SJCRH30 (cell line): ENCODE measurements around the gene RNU1-4. TPM values are rescaled to one million over a fixed set of nuclear protein-coding genes. Genes with fewer than 3 reads are reported as not detected.
"Not testable (repeated sequence)": the region's sequence is repeated elsewhere in the genome, so short reads cannot be mapped to it uniquely, and the experiment has no call there.

Experiments
- DNase-seq, 2 experiments: peaks; one replicate each; pipeline ENCODE4 v3.0.0-alpha.2; 2015 to 2020
- H3K27ac ChIP-seq: fragments of 250-450 bp; sonication (Bioruptor Pico); 2 replicates; pipeline ENCODE4 v1.5.1; 2020; ENCODE audit warnings: mild to moderate bottlenecking, moderate library complexity
- H3K27me3 ChIP-seq: fragments of 250-450 bp; sonication (Bioruptor Pico); 2 replicates; pipeline ENCODE4 v1.5.1; 2020; ENCODE audit warnings: mild to moderate bottlenecking, moderate library complexity
- H3K36me3 ChIP-seq: fragments of 250-450 bp; sonication (Bioruptor Pico); 2 replicates; pipeline ENCODE4 v1.5.1; 2020; ENCODE audit warnings: mild to moderate bottlenecking, moderate library complexity
- H3K4me1 ChIP-seq: fragments of 250-450 bp; sonication (Bioruptor Pico); 2 replicates; pipeline ENCODE4 v1.5.1; 2020; ENCODE audit warnings: mild to moderate bottlenecking, moderate library complexity
- H3K4me3 ChIP-seq: fragments of 250-450 bp; sonication (Bioruptor Pico); 2 replicates; pipeline ENCODE4 v1.5.1; 2020; ENCODE audit warnings: mild to moderate bottlenecking, moderate library complexity
- H3K9me3 ChIP-seq: fragments of 250-450 bp; sonication (Bioruptor Pico); replicated peaks from 2 replicates; pipeline ENCODE4 v1.5.1; 2020; ENCODE audit warnings: mild to moderate bottlenecking, moderate library complexity
- total RNA-seq: library from RNA; depleted of rRNA; stranded (reverse); fragments of >200 nt; shearing (Covaris generic); gene quantifications from 2 replicates; pipeline ENCODE4 v1.2.3, GENCODE V29; 2014

The RNU1-4 gene
- total RNA-seq, 1 experiment from 2014 or later = under 0.01 TPM

DNA sequence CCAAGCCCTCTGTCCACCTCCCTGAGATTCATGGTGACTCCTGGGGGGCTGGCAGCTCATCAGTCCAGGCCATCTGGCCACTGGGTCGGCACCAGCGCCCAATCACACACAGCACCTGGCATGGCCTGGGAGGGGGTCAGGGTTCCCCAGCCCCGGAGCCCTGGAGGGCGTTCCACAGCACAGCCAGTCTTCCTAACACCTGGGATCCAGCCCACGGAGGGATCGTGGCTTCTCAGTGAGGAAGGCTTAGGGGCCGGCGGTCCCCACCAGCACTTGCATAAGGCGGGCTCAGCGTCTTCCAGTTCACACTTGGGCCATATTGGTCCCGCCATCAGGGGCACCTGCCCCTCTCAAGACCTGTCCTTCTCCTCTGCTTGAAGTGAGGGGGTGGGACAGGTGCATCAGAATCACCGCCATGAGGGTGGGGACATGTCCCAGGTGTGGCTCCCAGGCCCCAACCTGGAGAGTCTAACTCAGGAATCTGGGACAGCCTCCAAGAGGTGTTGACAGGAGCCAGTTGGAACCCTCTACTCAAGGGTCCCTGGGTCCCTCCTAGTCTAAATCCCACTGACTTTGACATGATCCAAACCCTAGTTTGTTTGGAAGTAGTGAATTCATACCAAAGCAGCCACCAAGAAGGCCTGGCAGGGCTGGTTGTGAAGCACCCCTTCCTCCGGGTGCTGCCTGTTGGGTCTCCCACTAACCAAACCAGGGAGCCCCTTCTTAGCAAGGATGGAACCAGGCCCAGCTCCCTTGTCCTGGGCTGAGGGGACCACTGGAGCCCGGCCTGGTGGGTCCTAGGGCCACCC lies 22.0 kb upstream of the RNU1-4 start:
- not testable (repeated sequence) for H3K27ac ChIP-seq, H3K4me3 ChIP-seq, H3K36me3 ChIP-seq, H3K9me3 ChIP-seq, H3K27me3 ChIP-seq, DNase-seq
- peaks cover 12% of the 10 kb centered on the region for H3K4me1 ChIP-seq

DNA sequence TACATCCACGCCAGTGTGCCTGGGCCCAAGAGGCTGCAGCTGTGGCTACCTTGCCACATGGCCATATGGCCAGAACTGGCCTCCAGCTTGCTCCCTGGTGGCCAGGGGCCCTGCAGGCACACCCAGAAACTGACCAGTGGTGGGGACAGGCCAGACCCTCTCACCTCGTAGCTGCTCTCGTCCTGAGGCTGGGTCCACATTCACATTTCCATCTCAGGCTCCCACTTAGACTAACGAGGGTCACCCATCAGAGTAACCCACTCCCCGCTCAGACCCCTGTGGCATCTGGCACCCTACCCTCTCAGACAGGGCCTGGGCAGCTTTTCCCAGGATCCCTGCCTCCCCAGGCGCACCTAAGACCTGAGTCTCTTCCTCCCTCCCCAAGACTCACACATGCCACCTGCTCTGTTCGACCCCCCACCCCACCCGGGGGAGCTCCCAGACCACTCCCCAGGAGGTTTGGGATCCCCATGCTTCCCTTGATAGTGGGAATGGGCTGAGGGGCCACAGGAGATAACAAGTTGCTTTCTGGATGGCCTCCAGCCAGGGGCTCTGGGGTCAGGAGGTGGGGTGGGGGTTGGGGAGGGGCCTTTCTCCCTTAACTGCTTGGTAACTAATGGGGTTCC lies 21.3 kb upstream of the RNU1-4 start:
- no peak for DNase-seq
- no peak overlapping the region for H3K4me3 ChIP-seq

DNA sequence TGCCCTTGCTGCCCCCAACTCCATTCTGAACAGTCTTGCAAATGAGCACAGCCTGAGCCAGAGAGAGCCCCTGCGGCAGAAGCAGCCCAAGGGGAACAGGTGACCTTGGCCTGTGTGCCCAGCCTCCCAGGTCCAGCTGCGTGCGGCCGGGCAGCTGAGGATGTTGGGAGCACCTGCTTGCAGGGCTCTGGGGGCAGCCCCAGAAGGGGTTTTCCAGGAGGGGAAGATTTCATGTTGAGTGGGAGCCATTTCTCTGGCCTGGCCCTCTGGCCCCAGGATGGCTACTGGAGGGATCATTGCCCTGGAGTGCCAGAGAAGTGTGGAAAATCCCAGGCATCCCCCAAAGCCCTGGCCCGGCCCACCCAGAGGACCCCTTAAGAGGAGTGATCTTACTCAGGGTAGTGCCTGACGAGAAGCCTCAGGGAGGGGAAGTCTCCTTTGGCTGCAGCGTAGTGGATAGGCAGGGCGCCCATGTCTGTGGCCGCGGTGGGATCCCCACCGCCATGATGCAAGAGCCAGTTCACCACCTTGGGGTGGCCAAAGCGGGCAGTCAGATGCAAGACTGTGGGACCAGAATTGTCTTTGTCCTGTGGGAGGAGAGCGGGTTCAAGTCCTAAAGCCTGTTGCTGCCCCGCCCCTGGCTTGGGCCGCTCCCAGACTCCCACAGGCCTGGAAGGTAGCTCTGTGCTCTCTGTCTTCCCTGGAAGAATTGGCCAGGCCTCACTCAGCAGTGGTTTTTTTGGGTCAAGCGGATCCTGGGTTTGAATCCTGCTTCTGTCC lies 20.6 kb upstream of the RNU1-4 start:
- Histone ChIP-seq H3K27me3 (peaks cover 11% of the 10 kb centered on the region), H3K27ac (no peak overlapping the region), H3K9me3 (no peaks in the 10 kb centered on the region), H3K36me3 (no peaks in the 10 kb centered on the region), H3K4me3 (no peak overlapping the region), H3K4me1 (peaks cover 12% of the 10 kb centered on the region)
- DNase-seq = no peak

More for the DNA sequence above, 21.3 kb upstream of the RNU1-4 start:
- Histone ChIP-seq H3K36me3 (no peaks in the 10 kb centered on the region), H3K9me3 (no peaks in the 10 kb centered on the region), H3K4me1 (peaks cover 12% of the 10 kb centered on the region), H3K27me3 (peaks cover 7% of the 10 kb centered on the region; the same call in 1 of the 2 replicates), H3K27ac (no peak overlapping the region)

DNA sequence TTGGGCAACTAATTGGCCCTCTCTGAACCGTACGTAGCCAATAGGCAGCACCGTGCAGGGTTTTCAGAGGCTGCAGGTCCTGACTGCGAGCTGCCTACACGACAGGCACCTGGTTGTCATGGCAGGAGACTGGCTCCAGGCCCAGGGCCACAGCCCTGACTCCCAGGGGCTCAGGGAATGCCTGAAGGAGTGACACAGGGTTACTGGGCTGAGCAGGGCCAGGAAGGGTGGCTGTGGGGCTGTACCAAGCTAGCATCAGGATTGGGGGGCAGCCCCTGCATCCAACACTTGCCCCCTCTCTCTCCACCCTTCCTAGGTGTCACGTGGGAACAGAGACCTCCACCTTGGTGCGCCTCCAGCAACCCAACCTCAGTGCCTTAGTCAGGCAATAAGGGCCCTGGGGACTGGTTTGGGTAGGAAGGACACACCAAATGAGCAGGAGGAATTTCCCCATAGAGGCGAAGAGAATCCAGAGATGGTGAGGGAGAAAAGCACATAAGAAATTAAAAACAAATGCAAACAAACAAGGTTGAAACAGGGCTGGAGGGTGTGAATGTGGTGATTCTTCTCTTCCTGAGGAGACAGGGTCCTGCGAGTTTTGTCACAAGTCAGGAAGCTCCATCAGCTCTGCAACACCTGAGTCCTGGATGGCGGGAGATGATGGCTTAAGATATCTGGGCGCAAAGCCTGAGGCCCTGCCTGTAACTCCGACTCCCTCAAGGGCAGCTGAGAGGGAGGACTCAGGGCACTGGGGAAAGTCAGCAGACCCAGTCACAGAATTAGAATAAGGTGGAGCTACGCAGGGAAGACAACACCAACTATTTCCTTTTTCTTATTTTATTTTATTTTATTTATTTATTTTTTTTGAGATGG lies 19.7 kb upstream of the RNU1-4 start:
- Histone ChIP-seq H3K4me1 (peaks cover 11% of the 10 kb centered on the region), H3K9me3 (peaks cover 4% of the 10 kb centered on the region), H3K27me3 (peaks cover 11% of the 10 kb centered on the region), H3K36me3 (no peaks in the 10 kb centered on the region), H3K4me3 (no peak overlapping the region), H3K27ac (no peak overlapping the region)
- no peak for DNase-seq

DNA sequence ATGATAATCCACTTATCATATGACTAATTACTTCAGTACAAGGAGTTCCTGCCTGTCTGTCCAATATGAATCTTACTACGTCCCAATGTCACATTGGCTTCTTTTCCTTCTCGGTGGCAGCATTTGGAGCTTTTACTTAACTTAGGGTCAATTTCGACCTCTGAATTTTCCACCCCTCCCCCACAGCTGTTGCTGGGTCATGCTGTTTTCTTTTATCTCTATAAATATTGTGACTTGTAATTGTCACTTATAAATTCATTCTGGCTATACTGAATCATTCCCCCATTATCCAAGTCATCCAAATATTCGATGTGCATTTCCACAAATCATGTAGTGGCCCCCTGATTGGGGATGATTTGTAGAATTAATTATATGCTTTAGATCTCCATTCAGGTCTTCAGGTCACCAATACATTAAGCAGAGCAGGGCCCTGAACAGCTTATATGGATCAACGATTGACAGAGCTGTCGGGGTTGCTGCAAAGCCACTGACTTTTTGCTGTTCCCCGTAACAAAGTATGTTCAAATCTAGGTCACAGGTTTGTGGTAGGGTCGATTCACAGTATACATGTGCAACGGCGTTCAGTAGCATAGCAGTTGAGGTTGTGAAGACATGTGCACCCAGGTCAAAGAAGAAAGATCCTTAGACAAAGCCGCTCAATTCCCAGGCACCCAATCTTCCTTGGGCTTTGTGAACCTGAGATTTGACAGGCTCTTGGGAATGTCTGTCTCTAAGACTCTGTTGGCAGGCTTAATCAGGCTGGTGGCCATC lies 18.3 kb upstream of the RNU1-4 start:
- Histone ChIP-seq H3K27me3 (peaks cover 11% of the 10 kb centered on the region), H3K4me1 (peaks cover 2% of the 10 kb centered on the region), H3K4me3 (no peak overlapping the region), H3K36me3 (no peaks in the 10 kb centered on the region), H3K27ac (no peak overlapping the region), H3K9me3 (peaks cover 7% of the 10 kb centered on the region)
- no peak for DNase-seq

DNA sequence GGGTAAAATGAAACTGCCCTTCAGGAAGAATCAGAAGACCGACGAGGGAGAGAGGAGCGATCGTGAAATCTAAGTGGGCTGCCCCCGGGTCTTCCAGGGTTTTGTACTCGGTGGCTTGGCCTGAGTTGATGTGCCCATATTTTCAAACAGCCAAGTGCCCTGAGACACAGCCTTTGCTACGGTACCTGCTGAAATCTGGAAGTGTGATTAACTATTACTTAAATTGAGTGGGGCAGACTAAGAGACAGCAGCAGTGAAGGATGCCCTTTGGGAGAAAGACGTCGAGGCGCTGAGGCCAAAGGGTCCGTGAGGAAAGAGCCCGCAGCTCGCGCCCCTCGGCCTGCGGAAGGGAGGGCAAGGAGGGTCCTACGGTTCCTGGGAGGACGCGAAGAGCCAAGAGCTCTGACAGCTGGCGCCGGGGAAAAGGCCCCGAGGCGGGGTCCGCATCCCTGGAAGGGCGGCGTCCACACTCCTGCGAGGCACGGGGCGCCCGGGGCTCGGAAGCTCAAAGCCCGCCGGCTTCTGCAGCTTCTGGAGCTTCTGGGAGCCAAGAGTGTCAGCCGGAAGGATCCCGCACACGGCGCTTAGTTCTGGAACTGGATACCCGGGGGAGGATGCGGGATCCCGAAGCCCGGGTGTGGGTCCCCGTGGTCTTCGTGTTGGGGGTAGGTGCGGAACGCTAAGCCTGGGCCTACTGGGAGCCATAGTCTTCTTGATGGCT lies 15.4 kb upstream of the RNU1-4 start:
- Histone ChIP-seq H3K36me3 (no peaks in the 10 kb centered on the region), H3K27ac (no peak overlapping the region), H3K4me1 (peaks cover 2% of the 10 kb centered on the region; the same call in 1 of the 2 replicates), H3K4me3 (no peak overlapping the region), H3K27me3 (peaks cover 16% of the 10 kb centered on the region), H3K9me3 (peaks cover 10% of the 10 kb centered on the region)
- DNase-seq = peak in 1 of 2 experiments; percentile 11

DNA sequence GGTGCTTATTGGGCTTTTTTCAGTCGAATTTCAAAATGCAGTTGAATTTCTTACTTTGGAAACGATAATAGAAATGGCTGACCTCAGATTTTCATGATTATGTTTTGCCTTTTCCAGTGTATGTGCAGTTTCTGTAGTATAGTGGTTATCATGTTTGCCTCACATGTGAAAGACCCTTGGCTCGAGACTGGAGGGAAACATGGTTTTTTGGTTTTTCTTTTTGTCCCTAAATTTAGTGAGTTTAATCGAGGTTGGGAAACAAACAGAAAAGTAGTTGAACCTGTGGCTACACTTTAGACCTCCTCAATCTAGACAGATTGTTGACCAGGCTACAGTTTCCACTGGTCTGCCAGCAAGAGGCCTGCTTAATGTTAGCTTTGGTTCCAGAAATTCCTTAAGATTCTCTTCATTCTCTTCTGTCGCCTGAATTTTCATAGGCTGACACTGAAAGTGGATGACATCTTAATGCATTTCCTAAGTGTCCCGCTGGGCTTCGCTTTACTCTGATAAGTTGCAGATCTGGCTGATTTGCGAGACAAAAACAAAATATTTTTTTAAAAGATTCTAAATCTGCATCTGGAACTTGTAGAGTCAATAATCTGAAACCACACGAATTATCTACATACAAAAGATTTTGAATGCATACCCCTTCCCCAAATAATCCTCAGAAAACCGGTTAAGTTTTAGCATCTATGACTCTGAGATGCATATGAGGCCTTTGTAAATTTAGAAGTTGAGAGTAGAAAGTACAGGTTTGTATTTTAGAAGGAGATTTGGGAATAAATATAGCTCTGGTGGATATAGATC lies 14.7 kb upstream of the RNU1-4 start:
- H3K27ac ChIP-seq, H3K9me3 ChIP-seq, H3K4me3 ChIP-seq, DNase-seq, H3K4me1 ChIP-seq, H3K36me3 ChIP-seq: not testable (repeated sequence)
- H3K27me3 ChIP-seq = peaks cover 16% of the 10 kb centered on the region

DNA sequence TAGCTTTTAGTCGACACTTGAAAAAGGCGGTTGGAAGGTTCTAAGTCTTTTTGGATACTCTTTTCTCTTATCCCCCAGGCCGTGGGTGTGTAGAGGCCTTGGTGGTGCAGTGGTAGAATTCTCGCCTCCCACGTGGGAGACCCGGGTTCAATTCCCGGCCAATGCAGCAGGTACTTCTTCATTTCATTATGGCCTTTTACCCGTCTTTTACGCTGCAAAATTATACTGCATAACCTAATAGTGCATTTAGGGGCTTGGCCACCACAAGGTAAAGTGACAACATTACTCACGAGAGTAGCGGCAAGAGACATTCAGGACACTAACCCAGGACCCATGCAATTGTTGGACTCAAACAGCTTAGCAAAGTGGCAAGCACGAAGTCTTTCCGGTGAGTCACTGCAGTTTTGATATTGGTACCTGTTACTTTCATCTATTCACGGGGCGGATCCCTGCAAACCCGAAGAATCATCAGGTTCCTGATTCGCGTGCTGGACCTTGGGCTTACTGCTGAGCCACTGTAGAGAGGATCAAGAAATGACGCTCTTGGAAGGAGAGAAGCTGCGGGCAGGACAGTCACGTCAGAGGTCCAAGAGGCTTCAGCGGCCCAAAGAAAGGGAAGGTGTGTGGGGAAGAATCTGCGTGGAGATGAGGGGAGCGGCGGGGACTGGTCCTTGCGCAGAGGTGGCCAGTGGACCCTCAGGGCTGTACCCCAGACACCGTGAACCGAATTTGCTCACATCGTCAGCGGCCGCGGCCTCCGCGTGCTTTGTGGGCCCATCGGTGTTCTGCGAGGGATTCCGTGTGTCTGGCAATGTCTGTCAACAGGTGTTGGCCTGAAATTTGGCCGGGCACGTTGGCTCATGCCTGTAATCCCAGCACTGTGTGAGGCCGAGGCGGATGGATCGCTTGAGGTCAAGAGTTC lies 12.9 kb upstream of the RNU1-4 start:
- H3K4me1 ChIP-seq = peaks cover 2% of the 10 kb centered on the region; the same call in 1 of the 2 replicates
- H3K9me3 ChIP-seq = peaks cover 10% of the 10 kb centered on the region
- no peak overlapping the region for H3K27ac ChIP-seq
- DNase-seq = peak; percentile 51 to 60
- H3K36me3 ChIP-seq = no peaks in the 10 kb centered on the region
- H3K4me3 ChIP-seq = no peak overlapping the region
- H3K27me3 ChIP-seq = peaks cover 12% of the 10 kb centered on the region

DNA sequence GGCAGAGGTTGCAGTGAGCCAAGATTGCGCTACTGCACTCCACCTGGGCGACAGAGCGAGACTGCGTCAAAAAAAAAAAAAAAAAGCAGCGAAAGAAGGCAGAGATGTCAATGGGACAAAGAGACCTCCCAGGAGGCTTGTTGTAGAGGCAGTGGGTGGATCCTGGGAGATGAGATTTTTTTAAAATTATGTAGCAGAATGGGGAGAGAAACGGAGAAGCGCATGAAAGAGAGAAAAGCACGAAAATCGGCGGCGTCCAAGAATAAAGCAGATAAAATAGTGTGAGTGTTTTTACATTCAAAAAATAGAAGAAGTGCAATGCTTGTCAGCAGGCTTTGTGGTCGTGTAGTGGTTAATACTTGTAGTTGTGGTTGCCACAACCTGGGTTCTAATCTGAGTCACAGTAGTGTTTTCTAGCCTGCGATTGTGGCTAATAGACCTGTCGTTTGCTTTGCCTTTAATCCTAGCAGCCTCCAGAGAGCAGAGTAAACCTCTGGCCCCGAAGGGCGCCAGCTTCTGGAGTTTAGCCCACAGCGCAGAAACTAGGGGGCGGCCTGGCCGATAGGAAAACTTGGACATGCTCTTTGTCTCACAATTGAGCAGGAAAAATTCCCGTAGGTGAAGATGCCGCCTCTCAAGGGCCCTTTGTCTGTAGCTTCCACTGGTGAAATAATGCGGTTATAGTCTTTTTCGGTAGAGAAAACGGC lies 11.9 kb upstream of the RNU1-4 start:
- H3K4me1 ChIP-seq, DNase-seq, H3K4me3 ChIP-seq, H3K36me3 ChIP-seq, H3K27ac ChIP-seq, H3K9me3 ChIP-seq: not testable (repeated sequence)
- H3K27me3 ChIP-seq = peaks cover 12% of the 10 kb centered on the region

DNA sequence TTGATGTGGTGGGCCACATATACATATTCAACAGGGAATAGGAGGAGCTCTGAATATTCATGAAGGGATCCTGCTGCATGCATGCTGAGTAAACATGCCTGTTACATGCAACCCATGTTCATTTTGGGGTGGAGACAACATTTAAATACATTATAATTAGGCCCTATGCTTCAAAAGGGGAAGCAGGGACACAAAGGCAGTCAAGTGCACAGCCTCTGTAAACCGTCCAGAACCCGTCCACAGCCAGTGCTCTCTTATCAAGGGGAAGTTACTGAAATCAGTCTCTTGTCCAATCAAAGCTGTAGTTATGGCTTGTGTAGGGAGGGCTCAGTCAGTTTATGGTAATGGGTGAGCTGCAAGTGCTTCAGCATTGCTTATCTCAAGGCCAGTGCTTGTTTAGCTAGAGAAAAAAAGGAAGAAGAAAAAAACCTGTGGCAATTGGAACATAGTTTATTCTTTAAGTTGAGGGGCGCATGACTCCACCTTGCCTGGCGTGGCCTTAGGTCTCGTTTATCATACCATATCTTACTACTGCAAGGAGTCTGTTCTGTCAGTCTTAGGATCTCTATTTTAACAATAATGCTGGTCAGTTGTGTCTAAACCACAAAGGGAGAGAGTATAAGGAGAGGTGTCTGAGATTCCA lies 7.9 kb upstream of the RNU1-4 start:
- not testable (repeated sequence) for DNase-seq, H3K4me1 ChIP-seq, H3K27me3 ChIP-seq, H3K9me3 ChIP-seq, H3K4me3 ChIP-seq, H3K36me3 ChIP-seq, H3K27ac ChIP-seq

DNA sequence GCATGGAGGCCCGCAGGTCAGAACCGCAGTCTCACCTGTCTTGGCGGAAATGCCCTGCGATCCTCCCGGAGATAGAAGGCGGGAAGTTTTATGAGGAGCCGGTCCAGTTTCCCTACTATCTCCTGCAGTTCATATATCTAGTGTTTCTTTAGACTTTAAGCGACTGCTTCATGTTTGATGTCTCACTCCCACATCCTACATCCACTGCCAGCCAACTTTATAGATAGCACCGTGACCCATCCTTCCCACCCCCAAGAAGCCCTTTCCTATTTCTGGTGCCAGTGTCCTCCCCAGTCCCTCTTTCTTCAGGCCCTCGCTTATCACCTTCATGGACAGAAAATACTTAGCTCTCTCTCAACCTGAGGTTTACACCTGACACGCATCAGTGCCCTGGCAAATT lies 914 bp downstream of the RNU1-4 start:
- H3K27me3 ChIP-seq, H3K4me1 ChIP-seq, H3K27ac ChIP-seq, H3K36me3 ChIP-seq, H3K9me3 ChIP-seq, H3K4me3 ChIP-seq, DNase-seq: not testable (repeated sequence)
